ENCODE data around the gene BLM. TPM values are rescaled to one million over a fixed set of nuclear protein-coding genes. Genes with fewer than 3 reads are reported as not detected.

The BLM gene
- total RNA-seq, 1 donor from 2014 or later = 26.2 TPM

DNA sequence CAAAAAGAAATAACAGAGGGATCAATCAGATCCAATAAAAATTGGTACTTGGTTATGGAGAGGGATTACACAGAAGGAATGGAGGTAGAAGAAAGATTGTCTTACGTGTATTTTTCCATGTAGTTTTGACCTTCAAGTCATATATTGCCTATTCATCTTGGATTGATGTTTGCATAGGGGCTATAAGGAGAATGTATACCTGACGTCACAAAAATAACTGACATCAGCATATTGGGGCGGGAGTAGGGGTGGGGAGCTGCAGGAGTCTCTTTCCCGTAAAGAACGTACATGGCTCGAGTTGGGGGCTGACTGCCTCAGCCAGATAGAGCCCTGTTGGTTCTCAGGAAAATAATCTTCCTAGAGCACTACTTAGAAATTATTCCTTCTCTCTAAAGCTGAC lies 145.3 kb downstream of the BLM start:
- no peak for DNase-seq
- H3K27me3 ChIP-seq (ENCODE audit: low read depth) = no peaks in the 10 kb centered on the region
- TF ChIP-seq, protein P1, sequence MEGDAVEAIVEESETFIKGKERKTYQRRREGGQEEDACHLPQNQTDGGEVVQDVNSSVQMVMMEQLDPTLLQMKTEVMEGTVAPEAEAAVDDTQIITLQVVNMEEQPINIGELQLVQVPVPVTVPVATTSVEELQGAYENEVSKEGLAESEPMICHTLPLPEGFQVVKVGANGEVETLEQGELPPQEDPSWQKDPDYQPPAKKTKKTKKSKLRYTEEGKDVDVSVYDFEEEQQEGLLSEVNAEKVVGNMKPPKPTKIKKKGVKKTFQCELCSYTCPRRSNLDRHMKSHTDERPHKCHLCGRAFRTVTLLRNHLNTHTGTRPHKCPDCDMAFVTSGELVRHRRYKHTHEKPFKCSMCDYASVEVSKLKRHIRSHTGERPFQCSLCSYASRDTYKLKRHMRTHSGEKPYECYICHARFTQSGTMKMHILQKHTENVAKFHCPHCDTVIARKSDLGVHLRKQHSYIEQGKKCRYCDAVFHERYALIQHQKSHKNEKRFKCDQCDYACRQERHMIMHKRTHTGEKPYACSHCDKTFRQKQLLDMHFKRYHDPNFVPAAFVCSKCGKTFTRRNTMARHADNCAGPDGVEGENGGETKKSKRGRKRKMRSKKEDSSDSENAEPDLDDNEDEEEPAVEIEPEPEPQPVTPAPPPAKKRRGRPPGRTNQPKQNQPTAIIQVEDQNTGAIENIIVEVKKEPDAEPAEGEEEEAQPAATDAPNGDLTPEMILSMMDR (IDR thresholded peaks at IDR 0.05; ENCODE audit: borderline replicate concordance) = no peak
- peaks cover 22% of the 10 kb centered on the region for H3K4me1 ChIP-seq
- intact Hi-C loops (cut with micrococcal nuclease) = no loop called here
- H3K36me3 ChIP-seq = no peaks in the 10 kb centered on the region
- H3K27ac ChIP-seq (replicated peaks) = no peak overlapping the region
- no peak overlapping the region for H3K4me3 ChIP-seq
- H3K9me3 ChIP-seq (replicated peaks) = no peaks in the 10 kb centered on the region

GRCh38 chr15:90862964-90863778 lies 146.0 kb downstream of the BLM start:
- intact Hi-C loops (cut with micrococcal nuclease) = no loop called here
- peak overlapping the region; percentile 13 for H3K27ac ChIP-seq (replicated peaks)
- TF ChIP-seq, protein P1 (IDR thresholded peaks at IDR 0.05; ENCODE audit: borderline replicate concordance) = no peak
- H3K27me3 ChIP-seq (ENCODE audit: low read depth) = no peaks in the 10 kb centered on the region
- H3K36me3 ChIP-seq = no peaks in the 10 kb centered on the region
- H3K9me3 ChIP-seq (replicated peaks) = no peaks in the 10 kb centered on the region
- DNase-seq = no peak
- peaks cover 26% of the 10 kb centered on the region for H3K4me1 ChIP-seq
- no peak overlapping the region for H3K4me3 ChIP-seq

DNA sequence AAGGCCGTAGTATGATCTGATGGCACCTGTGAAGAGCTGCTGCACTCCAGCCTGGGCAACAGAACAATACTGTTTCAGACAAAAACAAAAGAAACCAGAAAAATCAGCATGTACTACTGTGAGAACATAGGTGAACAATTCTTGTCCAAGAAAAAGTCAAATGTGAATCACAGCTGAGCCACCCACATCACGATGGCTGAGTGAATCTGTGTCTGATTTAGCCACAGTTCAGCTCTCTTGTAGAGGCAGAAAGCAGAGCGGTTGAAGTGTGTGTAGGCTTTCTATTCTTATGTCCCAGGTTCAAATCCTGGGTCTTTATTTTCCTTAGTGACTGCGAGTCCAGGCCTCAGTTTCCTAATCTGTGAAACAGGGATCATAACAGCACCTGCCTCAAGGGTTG lies 146.8 kb downstream of the BLM start:
- H3K4me1 ChIP-seq = peaks cover 34% of the 10 kb centered on the region
- H3K27me3 ChIP-seq (ENCODE audit: low read depth) = no peaks in the 10 kb centered on the region
- H3K9me3 ChIP-seq (replicated peaks) = no peaks in the 10 kb centered on the region
- DNase-seq = no peak
- H3K36me3 ChIP-seq = no peaks in the 10 kb centered on the region
- H3K4me3 ChIP-seq = no peak overlapping the region
- intact Hi-C loops (cut with micrococcal nuclease) = no loop called here
- H3K27ac ChIP-seq (replicated peaks) = no peak overlapping the region
- TF ChIP-seq, protein P1 (IDR thresholded peaks at IDR 0.05; ENCODE audit: borderline replicate concordance) = no peak

DNA sequence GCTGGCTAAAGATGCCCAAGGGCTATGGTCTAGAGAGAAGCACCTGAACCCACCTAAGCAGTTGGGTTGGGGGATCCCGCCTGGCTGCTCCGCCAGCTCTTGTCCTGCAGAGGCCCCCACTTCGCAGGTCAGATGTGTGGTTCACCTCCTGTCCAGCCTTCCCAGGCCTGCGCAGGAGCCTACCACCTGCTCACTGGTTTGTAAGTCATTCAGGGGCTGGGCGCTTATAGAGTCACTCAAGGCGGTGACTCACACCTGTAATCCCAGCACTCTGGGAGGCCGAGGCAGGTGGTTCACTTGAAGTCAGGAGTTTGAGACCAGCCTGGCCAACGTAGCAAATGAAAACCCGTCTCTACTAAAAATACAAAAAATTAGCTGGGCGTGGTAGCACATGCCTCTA lies 147.4 kb downstream of the BLM start:
- intact Hi-C loops (cut with micrococcal nuclease) = no loop called here
- TF ChIP-seq, protein P1 (IDR thresholded peaks at IDR 0.05; ENCODE audit: borderline replicate concordance) = no peak
- Histone ChIP-seq H3K4me1 (peaks cover 36% of the 10 kb centered on the region), H3K27me3 (ENCODE audit: low read depth) (no peaks in the 10 kb centered on the region), H3K36me3 (no peaks in the 10 kb centered on the region), H3K27ac (replicated peaks) (no peak overlapping the region), H3K9me3 (replicated peaks) (no peaks in the 10 kb centered on the region), H3K4me3 (no peak overlapping the region)
- no peak for DNase-seq

DNA sequence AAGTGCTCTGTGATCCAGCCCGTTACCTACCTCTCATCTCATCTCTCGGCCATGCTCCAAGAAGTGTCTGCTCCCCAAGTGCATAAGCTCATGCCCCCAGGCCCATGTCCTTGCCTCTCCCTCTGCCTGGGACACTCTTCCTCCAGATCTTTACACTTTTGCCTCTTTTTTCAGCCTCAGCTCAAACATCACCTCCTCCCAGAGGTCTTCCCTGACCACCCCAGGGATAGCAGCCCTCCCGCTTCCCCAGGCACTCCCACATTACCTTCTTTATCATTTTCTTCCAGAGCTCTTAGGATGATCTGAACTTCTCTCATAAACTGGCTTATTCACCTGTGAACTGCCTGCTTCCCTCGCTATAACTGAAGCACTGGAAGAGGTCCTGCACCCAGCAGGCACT lies 148.6 kb downstream of the BLM start:
- Histone ChIP-seq H3K27me3 (ENCODE audit: low read depth) (no peaks in the 10 kb centered on the region), H3K36me3 (no peaks in the 10 kb centered on the region), H3K4me1 (peaks cover 43% of the 10 kb centered on the region), H3K27ac (replicated peaks) (no peak overlapping the region), H3K4me3 (no peak overlapping the region), H3K9me3 (replicated peaks) (no peaks in the 10 kb centered on the region)
- TF ChIP-seq, protein P1 (IDR thresholded peaks at IDR 0.05; ENCODE audit: borderline replicate concordance) = no peak
- DNase-seq = no peak
- intact Hi-C loops (cut with micrococcal nuclease) = no loop called here

Other genes with a start within 250 kb of the BLM start
- gene CRTC3, start 187.4 kb upstream of the BLM start, total RNA-seq = 24.1 TPM
- 42.7 TPM for gene FURIN, start 151.2 kb downstream of the BLM start, total RNA-seq
- gene FES, start 167.2 kb downstream of the BLM start, total RNA-seq = 11.9 TPM
- 95.4 TPM for gene MAN2A2, start 186.0 kb downstream of the BLM start, total RNA-seq
- gene HDDC3, start 215.2 kb downstream of the BLM start, total RNA-seq = 12.7 TPM
- 21.9 TPM for gene UNC45A, start 217.9 kb downstream of the BLM start, total RNA-seq
- 10.9 TPM for gene RCCD1, start 237.5 kb downstream of the BLM start, total RNA-seq

Data from left ventricle myocardium inferior (tissue), 1 donor.